Choroid plexus epithelial cell (primary cell): Measurements from ENCODE around the gene MBLAC1.

ENCODE experiments used
- DNase-seq: peaks from one replicate; pipeline ENCODE4 v3.0.0-alpha.2; 2010; ENCODE audit warnings: low read depth
- H3K4me3 ChIP-seq: 2 replicates; pipeline ENCODE4 v1.5.1; 2011; ENCODE audit warnings: low read depth, mild to moderate bottlenecking, control low read depth, low read length, moderate library complexity
- TF ChIP-seq, protein P1 (sequence below): conservative IDR thresholded peaks from 2 replicates; pipeline ENCODE4 v1.5.1; 2011; ENCODE audit warnings: low read depth, mild to moderate bottlenecking, control low read depth, inconsistent platforms, low read length, moderate library complexity

MBLAC1 gene

DNA sequence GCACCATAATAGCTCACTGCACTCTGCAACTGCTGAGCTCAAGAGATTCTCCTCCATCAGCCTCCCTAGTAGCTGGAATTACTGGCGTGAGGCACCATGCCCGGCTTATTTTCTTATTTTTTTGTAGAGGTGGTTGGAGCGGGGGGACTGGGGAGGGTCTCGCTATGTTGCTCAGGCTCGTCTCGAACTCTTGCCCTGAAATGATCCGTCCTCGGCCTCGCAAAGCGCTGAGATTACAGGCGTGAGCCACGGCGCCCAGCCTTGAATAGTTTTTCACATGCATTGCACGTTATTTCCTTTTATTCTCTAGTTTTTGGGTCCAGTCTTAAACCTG, 21.4 kb downstream of the MBLAC1 start:
- no peak for DNase-seq
- TF ChIP-seq, protein P1, sequence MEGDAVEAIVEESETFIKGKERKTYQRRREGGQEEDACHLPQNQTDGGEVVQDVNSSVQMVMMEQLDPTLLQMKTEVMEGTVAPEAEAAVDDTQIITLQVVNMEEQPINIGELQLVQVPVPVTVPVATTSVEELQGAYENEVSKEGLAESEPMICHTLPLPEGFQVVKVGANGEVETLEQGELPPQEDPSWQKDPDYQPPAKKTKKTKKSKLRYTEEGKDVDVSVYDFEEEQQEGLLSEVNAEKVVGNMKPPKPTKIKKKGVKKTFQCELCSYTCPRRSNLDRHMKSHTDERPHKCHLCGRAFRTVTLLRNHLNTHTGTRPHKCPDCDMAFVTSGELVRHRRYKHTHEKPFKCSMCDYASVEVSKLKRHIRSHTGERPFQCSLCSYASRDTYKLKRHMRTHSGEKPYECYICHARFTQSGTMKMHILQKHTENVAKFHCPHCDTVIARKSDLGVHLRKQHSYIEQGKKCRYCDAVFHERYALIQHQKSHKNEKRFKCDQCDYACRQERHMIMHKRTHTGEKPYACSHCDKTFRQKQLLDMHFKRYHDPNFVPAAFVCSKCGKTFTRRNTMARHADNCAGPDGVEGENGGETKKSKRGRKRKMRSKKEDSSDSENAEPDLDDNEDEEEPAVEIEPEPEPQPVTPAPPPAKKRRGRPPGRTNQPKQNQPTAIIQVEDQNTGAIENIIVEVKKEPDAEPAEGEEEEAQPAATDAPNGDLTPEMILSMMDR: no peak
- H3K4me3 ChIP-seq: peak overlapping the region; percentile 41

DNA sequence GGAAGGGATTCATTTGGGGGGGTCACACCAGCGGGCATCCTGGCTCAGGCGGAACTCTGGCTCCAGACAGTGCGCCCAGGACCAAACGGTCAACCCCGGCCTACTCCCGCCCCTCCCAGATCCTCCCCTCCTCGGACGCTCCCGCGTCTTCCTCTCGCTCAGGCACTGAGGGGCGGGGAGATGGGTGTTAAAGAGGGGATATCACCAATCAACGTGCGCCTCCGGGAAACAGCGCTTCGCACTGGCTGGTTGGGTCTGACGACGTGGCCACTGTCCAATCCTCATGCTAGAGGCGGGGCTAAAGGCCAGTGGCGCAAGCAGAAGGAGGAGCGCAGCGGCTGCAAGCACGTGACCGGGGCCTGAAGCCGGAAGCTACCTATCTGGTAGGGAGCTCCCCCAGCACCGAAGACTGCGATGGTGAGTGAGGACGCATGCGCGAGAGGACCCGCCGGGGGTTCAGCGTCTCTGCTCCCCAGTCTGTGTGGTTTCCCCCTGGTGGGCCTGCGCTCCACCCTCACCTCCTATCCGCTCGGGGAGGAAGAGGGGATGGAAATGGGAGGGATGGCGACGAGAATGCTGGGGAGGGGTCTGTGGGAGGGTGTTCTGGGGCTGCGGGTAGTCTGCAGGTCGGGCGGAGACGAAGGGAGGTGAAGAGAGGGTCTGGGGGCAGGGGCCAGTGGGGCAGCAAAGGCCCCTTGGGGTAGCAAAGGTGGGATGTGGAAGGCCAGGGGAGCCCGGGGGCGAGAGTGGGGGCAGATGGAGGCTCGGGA, 22.0 kb downstream of the MBLAC1 start, which contains the start of gene LAMTOR4:
TSS of gene LAMTOR4 (plus strand) at position 360 of the 770 bp plus-strand sequence. CDS start at position 415, 55 bp downstream.
- TF ChIP-seq, protein P1: no peak
- H3K4me3 ChIP-seq: peak within 1 kb of the TSS; percentile 99
- peak; percentile 99 for DNase-seq

- no peak overlapping the region for H3K4me3 ChIP-seq
- TF ChIP-seq, protein P1: no peak
- DNase-seq: no peak
Observed at GRCh38 chr7:100152404-100152803, 25.6 kb downstream of the MBLAC1 start.

- no peak for DNase-seq
- TF ChIP-seq, protein P1: no peak
- no peak overlapping the region for H3K4me3 ChIP-seq
Observed at GRCh38 chr7:100152937-100153666, 26.3 kb downstream of the MBLAC1 start.

GRCh38 chr7:100153708-100154535, 27.2 kb downstream of the MBLAC1 start:
- TF ChIP-seq, protein P1: no peak
- no peak overlapping the region for H3K4me3 ChIP-seq
- no peak for DNase-seq

DNA sequence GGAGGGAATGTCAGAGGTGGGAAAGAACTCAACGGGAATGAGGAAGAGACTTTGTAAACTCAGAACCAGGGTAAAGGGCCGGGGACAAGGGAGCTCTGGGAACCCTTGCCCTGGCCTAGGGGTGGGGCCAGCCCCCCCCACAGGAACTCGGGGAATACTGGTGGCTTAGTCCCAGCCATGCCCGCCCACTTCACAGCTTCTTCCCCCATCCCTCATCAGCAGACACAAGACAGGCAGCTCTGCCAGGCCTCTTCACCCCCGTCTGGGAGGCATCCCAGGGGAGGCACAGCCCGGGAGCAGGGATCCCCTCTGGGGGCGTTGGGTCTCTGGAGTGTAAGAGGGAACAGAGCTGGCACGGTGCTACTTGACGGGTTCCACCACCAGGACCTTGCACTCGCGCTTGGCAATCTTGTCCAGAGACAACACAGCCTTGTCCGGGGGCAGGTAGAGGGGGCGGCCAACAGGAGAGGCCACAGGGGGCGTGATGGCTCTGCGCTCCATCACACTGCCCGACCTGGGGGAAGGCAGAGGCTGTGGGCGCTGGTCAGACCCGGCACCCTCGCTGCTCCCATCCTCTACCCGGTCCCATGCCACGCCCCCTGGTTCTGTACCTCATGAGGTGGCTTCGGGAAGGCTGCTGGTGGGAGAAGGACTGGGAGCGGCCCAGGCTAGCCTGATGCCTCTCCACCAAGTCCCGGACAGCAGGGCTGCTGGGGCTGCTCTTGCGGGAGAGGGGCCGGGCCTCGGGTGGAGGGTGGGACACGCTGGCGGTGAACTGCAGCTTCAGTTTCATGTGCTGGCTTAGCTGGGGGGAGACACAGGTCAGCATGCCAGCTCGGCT, 28.1 kb downstream of the MBLAC1 start:
- TF ChIP-seq, protein P1: no peak
- no peak for DNase-seq
- H3K4me3 ChIP-seq: no peak overlapping the region
